NCI-H774 (cell line): ENCODE data around the gene SCNN1A.

Source experiments
- DNase-seq: peaks from one replicate; lab custom pipeline; 2025; lab: John Stamatoyannopoulos, UW

Gene SCNN1A

DNA sequence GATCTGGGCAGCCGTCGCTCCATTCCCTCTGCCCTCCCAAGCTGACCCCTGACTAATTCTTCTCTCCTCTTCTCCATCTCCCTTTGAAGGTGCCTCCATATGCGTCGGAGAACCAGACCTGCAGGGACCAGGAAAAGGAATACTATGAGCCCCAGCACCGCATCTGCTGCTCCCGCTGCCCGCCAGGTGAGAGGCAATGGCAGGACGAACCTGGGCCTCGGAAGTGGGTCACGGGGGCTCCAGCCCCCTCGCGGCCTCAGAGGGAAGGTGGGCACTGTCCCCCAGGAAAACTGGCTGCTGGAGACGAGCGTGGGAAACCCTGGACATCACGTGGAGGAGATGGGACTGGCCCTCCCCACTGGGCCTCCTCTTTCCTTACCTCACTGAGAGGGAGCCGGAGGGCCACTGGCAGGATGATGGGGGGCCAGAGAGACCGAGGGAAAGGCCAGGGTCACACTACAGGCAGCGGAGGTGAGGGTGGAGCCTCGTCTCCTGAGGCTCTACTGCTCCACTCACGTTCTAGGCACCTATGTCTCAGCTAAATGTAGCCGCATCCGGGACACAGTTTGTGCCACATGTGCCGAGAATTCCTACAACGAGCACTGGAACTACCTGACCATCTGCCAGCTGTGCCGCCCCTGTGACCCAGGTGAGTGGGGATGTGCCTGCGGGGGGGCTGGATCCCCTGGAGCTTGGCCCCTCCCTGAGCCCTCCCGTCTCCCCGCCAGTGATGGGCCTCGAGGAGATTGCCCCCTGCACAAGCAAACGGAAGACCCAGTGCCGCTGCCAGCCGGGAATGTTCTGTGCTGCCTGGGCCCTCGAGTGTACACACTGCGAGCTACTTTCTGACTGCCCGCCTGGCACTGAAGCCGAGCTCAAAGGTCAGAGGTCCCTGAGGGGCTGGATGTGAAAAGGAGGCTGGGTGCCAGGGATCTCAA is 9.4 kb upstream of the SCNN1A start:
- no peak for DNase-seq

DNA sequence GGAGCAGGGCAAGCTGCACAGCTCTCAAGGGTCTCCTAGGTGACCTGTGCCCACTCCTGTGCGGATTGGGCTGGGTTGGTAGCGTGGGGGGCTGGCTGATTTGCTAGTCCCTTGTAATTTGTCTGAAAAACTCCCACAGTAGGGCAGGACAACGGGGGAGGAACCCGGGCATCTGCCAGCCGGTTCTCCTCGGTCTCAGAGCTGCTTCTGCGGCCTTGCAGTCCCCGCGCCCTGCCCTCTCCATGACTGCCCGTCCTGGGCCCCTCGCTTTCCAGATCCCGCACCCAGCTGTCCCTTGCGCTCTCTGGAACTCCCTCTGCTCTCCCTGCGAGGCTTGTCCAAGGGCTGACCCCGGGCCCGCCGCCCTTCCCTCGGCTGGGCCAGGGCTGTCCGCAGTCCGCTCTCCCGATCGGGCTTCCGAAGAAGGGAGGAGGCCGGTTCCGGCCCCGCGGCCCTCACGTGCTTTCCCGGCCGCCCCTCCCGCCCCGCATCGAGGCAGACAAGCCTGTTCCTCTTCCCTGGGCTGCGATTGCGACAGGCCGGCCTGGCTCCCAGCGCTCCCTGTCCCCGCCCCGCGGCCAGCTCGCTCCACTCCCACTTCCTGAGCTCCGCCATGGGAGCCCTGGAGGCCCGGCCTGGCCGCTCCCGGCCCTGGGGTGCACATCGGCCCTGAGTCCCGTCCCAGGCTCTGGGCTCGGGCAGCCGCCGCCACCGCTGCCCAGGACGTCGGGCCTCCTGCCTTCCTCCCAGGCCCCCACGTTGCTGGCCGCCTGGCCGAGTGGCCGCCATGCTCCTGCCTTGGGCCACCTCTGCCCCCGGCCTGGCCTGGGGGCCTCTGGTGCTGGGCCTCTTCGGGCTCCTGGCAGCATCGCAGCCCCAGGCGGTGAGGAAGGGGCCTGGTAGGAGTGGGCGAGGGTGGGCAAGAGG is 8.5 kb upstream of the SCNN1A start, which contains the start of gene LTBR:
TSS of gene LTBR (plus strand) at position 591 of the 927 bp plus-strand sequence. CDS start at position 788, 197 bp downstream.
- peak; percentile 64 for DNase-seq

DNA sequence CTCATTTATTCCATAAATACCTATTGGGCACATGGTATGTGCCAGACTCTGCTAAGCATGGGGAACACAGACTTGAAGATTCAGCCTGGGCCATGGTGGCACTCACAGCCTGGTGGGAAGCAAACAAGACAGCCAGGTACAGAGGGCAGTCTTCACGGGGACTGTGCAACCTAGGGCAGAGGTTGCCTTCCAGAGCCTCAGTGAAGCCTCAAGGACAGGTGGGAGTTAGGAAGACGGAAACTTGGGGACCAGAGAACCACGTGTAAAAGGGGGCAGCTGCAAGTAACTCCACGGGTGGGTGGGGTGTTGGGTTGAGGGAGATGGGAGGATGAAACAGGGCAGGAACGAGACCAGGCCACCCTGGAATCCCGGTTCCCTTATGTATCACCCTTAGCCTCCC is 7.6 kb upstream of the SCNN1A start:
- DNase-seq: no peak

DNA sequence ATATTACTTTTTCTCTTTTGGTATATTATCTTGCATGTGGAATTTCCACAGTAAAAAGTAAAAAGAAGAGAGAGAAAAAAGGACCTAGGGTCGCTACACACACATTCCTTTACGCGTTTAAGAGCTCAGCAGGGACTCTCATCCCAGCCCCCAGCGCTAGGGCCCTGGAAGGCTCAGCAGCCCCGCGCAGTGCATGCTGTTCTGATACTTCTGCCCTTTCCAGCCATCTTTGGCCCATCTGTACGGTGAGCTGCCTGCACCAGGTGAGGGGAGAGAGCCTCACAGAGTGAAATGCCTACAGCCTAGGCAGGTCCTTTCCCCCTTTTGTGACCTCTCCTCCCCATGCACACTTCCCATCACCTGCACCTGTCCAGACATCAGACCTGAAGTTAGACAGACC is 7.0 kb upstream of the SCNN1A start:
- no peak for DNase-seq

DNA sequence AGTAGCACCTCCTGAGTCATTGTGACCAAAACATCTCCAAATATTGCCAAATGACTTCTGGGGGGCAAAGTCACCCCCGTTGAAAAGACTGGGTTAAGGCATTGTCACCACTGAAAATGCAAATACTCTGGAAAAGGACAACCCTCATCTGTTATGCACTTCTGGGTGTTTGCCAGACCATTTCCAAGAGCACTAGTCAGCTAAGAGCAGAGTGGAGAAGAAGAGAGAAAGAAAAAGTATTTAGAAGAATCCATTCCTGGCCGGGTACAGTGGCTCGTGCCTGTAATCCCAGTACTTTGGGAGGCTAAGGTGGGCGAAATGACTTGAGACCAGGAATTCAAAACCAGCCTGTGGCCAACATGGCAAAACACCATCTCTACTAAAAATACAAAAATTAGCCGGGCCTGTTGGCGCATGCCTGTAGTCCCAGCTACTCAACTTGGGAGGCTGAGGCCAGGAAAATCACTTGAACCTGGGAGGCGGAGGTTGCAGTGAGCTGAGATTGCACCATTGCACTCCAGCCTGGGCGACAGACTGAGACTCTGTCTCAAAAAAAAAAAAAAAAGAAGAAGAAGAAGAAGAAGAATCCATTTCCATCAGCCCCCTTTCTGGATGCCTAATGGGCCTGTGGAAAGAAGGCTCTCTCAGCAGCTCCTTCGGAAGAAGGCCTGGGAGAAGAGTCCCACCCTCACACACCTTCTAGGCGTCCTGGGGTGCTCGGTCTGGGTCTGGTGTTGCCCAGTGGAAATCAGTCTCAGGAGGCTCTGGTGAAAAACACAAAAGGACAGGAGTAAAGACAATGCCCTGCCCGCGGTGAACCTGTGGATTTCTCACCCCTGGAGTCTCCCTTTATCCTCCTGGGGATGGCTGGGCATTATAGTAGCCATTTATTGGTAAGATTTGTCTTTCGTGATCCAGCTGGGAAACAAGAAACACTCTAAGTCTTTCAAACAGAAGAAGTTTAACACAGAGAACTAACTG is 5.1 kb upstream of the SCNN1A start:
- no peak for DNase-seq

DNA sequence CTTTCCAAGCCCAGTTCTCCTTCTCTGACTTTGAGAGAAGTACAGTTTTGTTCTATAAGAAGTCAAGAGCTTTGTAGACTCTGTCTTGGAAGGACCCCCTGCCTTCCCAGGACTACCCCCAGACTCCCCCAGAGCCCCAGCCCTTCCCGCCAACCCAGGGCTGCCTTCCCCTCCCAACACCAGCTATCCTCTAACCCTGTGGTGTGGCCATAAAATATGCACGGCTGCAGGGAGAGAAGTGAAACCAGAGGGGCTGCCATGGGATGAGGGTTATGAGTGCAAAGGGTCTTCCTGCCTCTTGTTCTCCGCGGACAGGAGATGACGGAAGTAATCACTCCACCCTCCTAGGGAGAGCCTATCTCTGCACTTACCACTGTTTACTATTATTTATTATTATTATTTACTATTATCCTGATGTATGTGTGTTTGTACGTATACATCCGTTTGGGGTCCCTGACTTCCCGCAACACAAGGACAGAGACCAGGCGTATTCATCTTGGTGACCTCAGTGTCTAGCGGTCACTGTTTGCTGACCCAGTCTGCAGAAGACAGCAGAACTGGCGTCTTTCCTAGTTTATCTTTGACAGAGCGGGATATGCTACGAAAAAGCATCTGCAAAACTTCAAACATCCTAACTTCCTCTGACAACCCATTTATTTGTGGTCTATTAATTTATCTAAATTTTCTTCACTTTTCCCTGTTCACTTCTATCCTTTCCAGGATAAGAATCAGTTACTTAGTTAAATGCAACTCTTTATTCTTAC is 3.5 kb upstream of the SCNN1A start:
- no peak for DNase-seq

DNA sequence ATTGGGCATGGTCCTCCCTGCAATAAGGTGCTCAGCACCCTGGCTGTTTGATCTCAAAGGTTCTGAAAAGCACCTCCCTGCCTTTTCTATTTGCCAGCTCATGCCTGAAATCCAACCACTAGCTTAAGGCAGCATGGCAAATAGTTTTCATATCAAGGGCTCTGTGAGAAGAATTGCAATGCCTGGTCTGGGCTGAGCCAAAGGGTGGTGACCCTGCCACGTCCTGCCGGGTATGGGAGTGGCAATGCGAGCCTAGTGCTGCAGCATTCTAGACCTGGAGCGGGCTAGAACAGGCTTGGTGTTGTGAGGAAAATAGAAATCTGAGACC is 2.3 kb upstream of the SCNN1A start:
- no peak for DNase-seq

DNA sequence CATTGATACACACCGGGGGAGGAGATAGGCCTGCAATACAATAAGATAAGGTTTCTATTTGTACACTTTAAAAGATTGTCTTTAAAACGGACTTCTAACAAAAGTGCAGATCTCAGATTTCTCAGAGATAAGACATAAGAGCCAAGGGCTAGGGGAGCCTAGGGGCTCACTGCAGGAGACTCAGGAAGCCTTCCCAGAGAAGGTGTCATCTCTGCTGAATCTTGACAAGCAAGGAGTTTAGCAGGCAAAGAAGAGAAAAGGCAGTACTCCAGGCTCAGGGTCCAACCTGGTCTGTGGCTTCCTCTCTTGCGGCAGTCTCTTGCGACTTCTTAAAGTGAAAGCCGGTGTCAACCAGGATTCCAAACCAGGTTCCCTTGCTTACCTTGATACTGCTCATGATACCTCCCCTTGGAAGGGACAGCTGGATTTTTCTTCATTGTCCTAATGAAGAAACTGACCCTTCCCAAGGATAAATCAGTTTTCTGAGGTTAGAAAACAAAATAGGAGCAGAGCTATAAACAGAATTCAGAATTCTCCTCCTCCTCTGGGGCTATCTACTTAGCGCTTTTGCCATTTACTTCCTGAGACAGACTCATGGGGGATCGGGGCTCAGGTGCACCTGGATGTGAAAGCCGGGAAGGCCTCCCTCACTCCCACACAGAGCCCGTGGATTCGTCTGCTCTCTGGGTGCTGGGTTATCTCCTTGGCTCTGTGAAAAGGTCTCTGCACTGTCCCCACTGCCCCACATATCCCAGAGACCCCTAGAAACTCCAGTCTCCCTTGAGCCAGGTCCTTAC is 1.7 kb upstream of the SCNN1A start:
- no peak for DNase-seq

DNA sequence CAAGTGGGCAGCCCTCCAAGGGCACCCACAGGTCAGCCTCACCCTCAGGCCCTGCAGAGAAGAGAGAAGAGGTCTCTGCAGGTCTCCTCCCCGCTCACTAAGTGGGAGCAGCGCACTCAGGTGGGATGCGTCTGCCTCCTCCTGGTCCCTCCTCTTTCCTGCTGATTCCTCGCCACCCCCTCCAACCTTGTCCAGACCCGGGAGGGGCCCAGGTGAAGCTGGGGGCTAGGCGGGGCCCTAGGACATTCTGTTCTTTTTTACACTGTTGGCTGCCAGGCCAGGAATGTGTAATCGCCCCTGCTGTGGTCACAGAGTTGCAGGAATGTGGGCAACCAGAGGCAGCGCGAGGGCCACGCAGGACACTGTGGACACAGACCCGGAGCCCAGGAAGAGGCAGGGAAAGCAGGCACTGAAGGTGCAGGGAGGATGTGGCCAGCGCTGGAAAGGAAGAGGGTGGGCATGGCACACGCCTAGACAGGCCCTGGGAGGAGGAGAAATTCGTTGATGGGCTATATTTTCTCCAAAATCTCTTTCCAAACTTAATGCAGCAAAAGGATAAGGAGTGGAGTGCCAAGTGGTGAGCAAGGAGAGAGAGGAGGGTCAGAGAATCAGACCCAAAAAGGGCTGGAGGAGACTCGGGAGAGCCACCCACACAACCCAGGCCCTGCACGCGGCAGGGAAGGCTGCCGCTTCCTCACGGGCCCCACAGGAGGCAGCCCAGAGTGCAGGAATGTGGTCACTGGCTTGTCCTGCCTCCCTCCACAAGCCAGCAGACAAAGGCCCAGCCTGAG is 911 bp upstream of the SCNN1A start:
- no peak for DNase-seq

DNA sequence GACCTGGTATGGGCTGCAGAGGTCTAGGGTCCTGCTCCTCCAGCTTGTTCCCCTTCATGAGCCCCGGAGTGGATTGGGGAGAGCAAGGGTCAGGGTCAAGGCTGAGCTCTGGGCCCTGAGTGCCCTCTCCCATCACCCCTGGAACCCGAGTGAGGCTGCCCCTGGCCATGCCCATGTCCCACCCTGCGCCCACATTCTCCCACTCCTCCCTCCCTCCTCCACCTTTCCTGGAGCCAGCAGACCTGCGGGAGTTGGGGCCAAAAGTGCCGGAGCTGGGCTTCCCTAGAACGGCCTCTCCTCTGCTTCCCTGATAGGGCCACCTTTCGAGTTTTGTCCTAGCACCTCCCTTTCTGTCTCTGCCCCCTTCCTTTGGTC is 590 bp downstream of the SCNN1A start:
- DNase-seq: no peak

DNA sequence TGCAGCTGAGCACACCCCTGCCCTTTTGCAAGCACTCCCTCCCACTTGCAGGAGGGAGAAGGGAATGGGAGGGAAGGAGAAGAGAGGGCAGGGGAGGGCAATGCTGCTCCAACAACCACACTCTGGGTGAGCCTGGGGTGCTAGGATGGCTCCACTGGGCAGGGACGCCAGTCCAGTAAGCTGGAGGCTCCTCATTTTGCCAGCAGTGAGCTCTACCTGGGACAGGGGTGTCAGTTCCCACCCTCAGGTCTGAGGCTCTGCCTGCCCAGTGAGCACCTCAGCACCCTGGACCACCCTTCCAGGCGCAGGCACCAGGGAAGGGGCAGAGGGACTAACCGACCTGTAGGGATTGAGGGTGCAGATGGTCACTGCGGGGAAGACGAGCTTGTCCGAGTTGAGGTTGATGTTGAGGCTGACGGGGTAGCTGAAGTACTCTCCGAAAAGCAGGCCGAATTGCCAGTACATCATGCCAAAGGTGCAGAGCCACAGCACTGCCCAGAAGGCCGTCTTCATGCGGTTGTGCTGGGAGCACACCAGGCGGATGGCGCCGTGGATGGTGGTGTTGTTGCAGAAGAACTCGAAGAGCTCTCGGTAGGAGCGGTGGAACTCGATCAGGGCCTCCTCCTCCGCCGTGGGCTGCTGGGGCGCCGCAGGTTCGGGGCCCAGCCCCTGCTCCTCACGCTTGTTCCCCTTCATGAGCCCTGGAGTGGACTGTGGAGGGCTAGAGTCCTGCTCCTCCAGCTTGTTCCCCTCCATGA is 1.2 kb downstream of the SCNN1A start:
- DNase-seq: no peak

DNA sequence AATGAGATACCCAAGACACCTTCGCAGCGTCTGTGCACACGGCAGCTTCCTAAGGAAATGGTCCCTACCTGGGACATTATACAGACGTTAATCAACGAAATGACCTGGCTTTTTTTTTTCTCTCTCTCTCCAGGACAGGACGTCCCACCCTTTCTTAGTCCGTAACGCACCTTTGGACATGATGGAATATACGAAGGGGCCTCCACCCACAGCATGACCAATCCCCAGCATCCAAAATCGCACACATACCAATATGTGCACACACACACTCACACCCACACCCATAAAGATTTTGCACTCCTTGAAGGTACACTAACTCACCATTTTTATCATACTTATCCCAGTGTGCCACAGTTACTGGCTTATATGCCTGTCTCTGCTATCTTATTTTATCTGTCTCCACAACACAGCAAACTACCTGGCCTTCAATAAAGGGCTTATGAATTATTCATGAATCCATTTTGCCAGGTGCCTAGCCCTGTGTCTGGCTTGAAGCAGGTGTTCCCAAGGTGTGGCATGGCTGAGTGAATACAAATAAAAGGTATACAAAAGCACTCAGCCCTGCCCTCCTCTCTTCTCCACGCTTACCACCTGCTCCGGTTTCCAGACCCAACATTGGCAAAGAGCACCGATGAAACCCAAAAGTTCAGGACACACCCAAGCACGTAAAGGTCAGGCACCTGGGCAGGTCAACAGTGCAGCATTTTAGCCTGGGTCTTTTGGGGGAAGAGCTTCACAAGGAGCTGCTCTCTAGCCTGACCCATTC is 2.2 kb downstream of the SCNN1A start:
- peak; percentile 97 for DNase-seq

DNA sequence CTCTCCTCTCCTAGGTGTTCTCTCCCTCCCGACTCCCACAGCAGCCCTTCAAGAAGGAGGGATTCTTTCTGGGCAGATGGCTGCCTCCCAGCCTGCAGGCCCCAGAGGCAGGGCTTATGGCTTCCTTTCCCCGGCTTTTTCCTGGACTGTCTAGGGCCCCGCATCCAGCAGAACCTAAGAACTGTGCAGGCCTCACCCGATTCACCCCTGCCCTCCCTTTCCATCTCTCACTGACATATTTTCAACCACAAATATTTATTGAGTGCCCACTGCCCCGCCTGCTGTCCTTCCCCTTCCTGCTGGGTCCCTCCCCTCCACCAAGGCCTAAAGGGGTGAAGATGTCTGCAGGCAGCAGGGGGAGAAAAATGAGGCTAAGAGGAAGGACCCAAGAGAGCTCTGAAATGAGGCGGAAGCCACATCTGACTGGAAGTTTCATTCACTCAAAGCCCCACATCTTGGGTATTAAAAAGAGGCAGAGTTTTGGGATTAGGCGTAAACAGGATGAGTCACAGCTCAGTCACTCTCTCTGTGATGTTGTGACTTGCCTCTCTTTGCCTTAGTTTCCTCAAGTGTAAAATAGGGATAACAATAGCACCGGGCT is 2.9 kb downstream of the SCNN1A start:
- DNase-seq: peak; percentile 82

DNA sequence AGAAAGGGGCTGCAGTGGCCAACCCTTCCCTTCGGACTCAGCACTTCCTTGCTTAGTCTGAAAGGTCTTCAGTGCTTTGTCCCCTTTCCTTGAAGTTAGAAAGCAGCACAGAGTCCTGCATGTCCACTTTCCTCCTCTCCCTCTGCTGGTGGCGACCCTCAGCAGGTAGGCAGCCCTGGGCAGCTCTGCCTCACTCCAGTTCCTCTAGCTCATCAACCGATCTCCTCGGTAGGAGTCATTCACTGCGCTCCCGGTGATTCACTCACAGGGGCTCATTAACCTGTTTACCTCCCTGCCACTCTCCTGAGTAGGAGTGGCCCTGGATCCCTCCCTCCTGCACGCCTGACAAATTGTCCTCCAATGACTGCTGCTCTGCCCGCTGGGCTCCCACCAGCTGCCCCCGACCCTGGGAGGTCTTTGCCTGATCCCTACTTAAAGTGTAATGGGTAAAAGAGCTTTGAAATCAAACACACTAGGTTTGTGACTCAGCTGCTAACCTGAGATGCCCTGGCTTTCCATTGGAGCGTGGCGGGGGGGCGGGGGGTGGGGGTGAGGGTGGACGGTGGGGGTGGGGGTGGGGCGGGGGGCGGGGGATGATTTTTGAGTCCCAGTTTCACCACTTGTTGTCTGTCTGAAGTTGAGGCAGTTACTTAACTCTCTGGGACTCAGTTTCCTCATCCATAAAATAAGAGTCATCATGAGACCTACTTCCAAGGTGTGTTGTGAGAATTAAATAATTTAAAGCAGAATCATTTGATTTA is 4.2 kb downstream of the SCNN1A start:
- DNase-seq: peak; percentile 98

DNA sequence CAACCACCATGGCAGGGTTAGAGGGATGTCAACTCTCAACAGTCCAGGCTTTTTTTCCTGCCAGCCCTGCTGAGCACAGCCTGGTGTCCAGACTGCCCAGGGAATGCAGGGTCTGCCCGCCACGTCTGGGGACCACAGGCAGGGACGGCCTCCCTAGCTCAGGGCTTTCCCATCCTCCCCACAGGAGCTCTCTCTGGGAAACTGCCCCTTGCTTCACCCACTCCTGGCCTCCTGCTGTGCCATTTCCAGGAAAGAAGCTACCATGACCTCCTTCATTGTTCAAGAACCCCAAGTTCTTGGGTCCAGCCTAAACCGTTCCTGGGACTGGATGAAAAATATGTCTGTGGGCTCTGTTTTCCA is 4.8 kb downstream of the SCNN1A start:
- DNase-seq: no peak

DNA sequence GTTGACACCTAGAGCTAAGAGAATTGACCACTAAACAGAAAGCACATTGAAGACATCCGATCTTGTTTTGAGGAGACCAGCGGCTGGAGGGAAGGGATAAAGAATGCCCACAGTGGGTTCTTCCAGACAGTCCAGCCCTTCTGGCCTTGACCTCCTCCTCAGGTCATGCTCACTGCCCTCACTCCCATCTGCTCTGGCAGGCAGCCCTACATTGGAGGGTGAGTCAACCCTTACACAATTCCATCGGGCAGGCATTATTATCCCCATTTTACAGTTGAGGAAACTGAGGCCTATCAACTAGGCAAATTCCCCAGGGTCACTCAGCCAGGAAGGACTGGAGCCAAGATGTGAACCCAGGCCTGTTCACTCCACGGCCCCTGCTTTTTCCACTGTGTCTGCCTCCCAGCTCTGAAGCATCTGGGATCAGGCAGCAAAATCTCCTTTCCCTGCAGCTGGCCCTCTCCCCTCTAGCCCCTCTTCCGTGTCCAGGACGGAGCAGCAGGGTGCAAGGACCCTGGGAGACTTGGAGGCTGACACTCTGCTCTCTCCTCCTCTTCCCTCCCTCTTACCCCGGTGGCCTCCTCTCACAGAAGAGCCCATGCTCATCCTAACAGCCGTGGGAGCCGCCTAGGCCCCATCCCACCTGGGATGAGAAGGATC is 5.3 kb downstream of the SCNN1A start:
- no peak for DNase-seq
